ENCODE results near the gene ZBTB46. TPM values are rescaled to one million over a fixed set of nuclear protein-coding genes. Genes with fewer than 3 reads are reported as not detected.

ZBTB46 gene, protein sequence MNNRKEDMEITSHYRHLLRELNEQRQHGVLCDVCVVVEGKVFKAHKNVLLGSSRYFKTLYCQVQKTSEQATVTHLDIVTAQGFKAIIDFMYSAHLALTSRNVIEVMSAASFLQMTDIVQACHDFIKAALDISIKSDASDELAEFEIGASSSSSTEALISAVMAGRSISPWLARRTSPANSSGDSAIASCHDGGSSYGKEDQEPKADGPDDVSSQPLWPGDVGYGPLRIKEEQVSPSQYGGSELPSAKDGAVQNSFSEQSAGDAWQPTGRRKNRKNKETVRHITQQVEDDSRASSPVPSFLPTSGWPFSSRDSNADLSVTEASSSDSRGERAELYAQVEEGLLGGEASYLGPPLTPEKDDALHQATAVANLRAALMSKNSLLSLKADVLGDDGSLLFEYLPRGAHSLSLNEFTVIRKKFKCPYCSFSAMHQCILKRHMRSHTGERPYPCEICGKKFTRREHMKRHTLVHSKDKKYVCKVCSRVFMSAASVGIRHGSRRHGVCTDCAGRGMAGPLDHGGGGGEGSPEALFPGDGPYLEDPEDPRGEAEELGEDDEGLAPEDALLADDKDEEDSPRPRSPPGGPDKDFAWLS
- total RNA-seq (10 to 100 TPM; 11.4 to 55.1 (median 35.2) TPM), polyA plus RNA-seq (10 to 100 TPM in 1 of 2 donors, 1 to 10 TPM in 1; 4.1 to 12.2 TPM)
- long read RNA-seq, donor 1, partial matches to known transcripts, result 6 of 40 reads
- long read RNA-seq, donor 1, other reads (novel, unspliced or antisense), result 34 of 40 reads
- long read RNA-seq, donor 2, result 0 reads
- long read RNA-seq, donor 3, full-length matches to known transcripts, result 10 of 59 reads
- long read RNA-seq, donor 3, partial matches to known transcripts, result 7 of 59 reads
- long read RNA-seq, donor 3, other reads (novel, unspliced or antisense), result 42 of 59 reads

DNA sequence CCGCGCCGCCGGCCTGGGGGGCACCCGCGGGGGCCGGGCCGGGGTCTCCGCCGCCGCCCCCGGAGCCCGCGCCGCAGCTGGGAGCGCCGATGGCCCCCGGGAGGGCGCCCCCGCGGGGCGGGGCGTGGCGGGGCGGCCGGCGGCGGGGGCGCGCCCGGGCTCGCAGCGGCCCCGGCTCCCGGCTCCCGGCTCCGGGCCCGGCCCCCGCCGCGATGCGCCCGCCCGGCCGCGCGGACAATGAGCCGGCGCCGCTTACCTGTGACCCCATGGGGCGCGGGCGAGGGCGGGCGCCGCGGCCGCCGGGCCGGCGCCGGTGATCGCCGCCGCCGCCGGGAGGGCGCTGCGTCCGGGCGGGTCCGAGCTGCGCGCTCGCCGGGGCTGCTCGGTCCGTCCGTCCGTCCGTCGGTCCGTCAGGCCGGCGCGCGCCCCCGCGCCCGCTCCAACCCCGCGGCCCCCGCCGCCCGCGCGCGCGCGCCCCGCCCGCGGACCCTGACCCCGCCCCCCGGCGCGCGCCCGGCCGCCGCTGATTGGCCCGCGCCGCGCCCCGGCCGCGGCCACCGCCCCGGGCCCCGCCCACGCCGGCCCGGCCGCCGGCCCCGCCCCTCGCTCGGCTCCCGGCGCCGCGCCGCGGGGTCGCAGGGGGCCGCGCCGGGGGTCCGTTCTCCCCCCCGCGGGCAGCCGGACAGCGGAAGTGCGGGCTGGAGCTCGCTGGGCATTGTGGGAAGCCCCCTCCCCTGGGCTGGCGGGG, at the start of gene ZBTB46:
TSS of gene ZBTB46 (minus strand) at position 424 of the 748 bp plus-strand sequence. CDS start 40,507 bp downstream, outside the sequence.
- no peaks in the 10 kb centered on the region for H3K9me3 ChIP-seq
- H3K4me1 ChIP-seq (ENCODE audit: insufficient read depth), result peaks cover 36% of the 10 kb centered on the region
- H3K27me3 ChIP-seq, result no peaks in the 10 kb centered on the region
- H3K36me3 ChIP-seq, result no peaks in the 10 kb centered on the region
- WGBS, 3 donors, result 0 to 1% methylated on average over 16 to 146 of the region's 147 CpGs; no CpG with 5 or more reads in 1 of the 3 donors
- peak within 1 kb of the TSS; percentile 90 to 91 for H3K27ac ChIP-seq
- intact Hi-C loops (cut with DNase I), result no loop called here
- H3K4me3 ChIP-seq, result peak within 1 kb of the TSS; percentile 64
- peak; percentile 53 to 83 (median 74) for DNase-seq
- TF ChIP-seq POLR2A (IDR thresholded peaks at IDR 0.05) (no peak), EP300 (IDR thresholded peaks at IDR 0.05) (no peak)
- TF ChIP-seq, protein P1, sequence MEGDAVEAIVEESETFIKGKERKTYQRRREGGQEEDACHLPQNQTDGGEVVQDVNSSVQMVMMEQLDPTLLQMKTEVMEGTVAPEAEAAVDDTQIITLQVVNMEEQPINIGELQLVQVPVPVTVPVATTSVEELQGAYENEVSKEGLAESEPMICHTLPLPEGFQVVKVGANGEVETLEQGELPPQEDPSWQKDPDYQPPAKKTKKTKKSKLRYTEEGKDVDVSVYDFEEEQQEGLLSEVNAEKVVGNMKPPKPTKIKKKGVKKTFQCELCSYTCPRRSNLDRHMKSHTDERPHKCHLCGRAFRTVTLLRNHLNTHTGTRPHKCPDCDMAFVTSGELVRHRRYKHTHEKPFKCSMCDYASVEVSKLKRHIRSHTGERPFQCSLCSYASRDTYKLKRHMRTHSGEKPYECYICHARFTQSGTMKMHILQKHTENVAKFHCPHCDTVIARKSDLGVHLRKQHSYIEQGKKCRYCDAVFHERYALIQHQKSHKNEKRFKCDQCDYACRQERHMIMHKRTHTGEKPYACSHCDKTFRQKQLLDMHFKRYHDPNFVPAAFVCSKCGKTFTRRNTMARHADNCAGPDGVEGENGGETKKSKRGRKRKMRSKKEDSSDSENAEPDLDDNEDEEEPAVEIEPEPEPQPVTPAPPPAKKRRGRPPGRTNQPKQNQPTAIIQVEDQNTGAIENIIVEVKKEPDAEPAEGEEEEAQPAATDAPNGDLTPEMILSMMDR (IDR thresholded peaks at IDR 0.05), result no peak

DNA sequence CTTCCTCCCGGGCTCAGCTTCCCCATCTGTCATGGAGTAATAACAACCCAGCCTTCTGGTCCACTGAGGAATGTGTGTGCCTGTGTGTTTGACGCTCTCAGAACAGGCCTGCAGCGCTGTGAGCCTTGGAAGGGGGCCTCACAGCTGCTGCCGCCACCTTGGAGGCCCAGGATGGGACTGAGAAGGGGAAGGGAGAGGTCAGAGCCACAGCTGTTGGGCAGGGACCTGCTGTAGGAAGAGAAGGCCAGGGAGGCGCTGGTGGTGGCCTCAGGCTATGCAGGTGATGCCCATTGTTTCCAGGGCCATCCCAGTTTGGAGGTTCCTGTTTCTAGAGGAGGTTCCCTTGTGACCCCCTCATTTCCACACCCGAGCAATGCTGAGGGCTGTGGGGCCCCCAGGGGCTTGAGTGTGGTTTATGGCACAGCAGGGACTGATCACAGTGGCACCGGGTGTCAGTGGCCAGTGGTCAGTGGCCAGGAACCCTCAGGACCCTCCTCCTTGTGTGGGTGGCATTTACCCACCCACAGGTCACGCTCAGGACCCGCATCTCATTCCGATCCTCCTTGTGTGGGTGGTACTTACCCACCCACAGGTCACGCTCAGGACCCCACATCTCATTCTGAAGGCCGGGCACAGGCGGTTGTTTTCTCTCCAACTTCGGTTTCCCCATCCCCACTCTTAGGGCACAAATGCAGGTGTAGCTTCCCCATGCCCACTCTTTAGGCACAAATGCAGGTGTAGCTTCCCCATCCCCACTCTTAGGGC, 48.0 kb upstream of the ZBTB46 start:
- Histone ChIP-seq H3K4me1 (ENCODE audit: insufficient read depth) (no peaks in the 10 kb centered on the region), H3K9me3 (no peaks in the 10 kb centered on the region), H3K36me3 (no peaks in the 10 kb centered on the region), H3K4me3 (no peak overlapping the region), H3K27ac (no peak overlapping the region), H3K27me3 (no peaks in the 10 kb centered on the region)
- intact Hi-C loops (cut with DNase I), result loop anchor here in 1 of 4 donors (10.0 kb wide), 1 partner anchor 344 kb away; the partner anchor contains the start of gene PTK6
- DNase-seq, result no peak
- TF ChIP-seq EP300 (IDR thresholded peaks at IDR 0.05) (no peak), POLR2A (IDR thresholded peaks at IDR 0.05) (no peak)
- TF ChIP-seq, protein P1 (IDR thresholded peaks at IDR 0.05), result no peak
- 83 to 90% (median 87%) methylated on average over 14 of the region's 14 CpGs for WGBS, 3 donors

DNA sequence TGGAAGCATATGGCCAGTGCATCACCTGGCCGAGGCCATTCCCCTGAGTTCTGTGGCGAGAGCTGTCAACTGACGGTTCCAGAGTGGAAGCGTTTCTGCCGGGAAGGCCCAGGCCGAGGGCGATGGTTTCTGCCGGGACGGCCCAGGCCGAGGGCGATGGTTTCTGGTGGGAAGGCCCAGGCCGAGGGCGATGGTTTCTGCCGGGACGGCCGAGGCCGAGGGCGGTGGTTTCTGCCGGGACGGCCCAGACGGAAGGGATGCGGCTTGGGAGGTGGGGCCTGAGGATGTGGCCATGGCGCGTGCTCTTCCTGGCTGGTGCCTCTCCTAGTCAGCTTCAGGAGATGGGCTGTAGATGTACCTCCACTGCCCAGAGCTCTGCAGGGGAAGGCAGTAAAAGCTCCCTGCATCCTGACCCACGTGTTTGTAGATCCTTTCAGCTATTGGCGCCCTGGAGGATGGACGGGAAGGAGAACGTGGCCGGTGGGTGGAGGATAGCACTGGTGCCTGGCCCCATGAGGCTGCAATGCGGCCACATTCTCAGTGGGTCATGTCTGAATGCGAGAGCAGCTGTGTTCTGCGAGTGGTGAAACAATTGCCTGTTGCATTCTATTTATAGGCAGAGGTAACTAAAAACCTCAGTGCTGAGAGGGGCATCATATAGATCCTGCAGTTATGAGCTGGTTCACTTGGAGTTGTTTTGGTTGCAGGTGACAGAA, 46.8 kb upstream of the ZBTB46 start:
- Histone ChIP-seq H3K4me1 (ENCODE audit: insufficient read depth) (no peaks in the 10 kb centered on the region), H3K27me3 (no peaks in the 10 kb centered on the region), H3K27ac (no peak overlapping the region), H3K9me3 (no peaks in the 10 kb centered on the region), H3K4me3 (no peak overlapping the region), H3K36me3 (no peaks in the 10 kb centered on the region)
- no peak for TF ChIP-seq POLR2A (IDR thresholded peaks at IDR 0.05)
- TF ChIP-seq EP300 (IDR thresholded peaks at IDR 0.05), result no peak
- TF ChIP-seq, protein P1 (IDR thresholded peaks at IDR 0.05), result no peak
- intact Hi-C loops (cut with DNase I), result loop anchor here in 1 of 4 donors (10.0 kb wide), 1 partner anchor 343 kb away; the partner anchor contains the start of gene PTK6
- WGBS, 3 donors, result 87 to 92% (median 88%) methylated on average over 32 of the region's 32 CpGs
- no peak for DNase-seq
